Astrocyte (in vitro differentiated cells and primary cell): Measurements from ENCODE around the gene COL23A1. TPM values are rescaled to one million over a fixed set of nuclear protein-coding genes. Genes with fewer than 3 reads are reported as not detected.

Experiments
- DNase-seq: peaks from one replicate; pipeline ENCODE4 v3.0.0-alpha.2; 2010; ENCODE audit warnings: low read depth
- FAIRE-seq: peaks from 2 replicates; lab custom pipeline; 2011; peaks lifted over from hg19 to GRCh38; lab: Jason Lieb, UNC
- H2AFZ ChIP-seq: 2 replicates; pipeline ENCODE4 v1.6.0; 2012; ENCODE audit warnings: low read depth, low read length, inconsistent platforms
- H3K27ac ChIP-seq: 2 replicates; pipeline ENCODE4 v1.5.1; 2011; ENCODE audit warnings: low read depth, low read length, inconsistent platforms
- H3K27me3 ChIP-seq: 2 replicates; pipeline ENCODE4 v1.6.0; 2011; ENCODE audit warnings: low read length, inconsistent platforms; ENCODE audit not compliant: insufficient read depth
- H3K36me3 ChIP-seq: 2 replicates; pipeline ENCODE4 v1.5.1; 2011; ENCODE audit warnings: low read length, inconsistent platforms; ENCODE audit not compliant: insufficient read depth
- H3K4me1 ChIP-seq: 2 replicates; pipeline ENCODE4 v1.5.1; 2011; ENCODE audit warnings: low read length, inconsistent platforms; ENCODE audit not compliant: insufficient read depth
- H3K4me2 ChIP-seq: 2 replicates; pipeline ENCODE4 v1.6.0; 2012; ENCODE audit warnings: low read length, inconsistent platforms
- H3K4me3 ChIP-seq: 2 replicates; pipeline ENCODE4 v1.5.1; 2011; ENCODE audit warnings: low read depth, mild to moderate bottlenecking, low read length, inconsistent platforms; ENCODE audit not compliant: insufficient read depth
- H3K79me2 ChIP-seq: 2 replicates; pipeline ENCODE4 v1.6.0; 2012; ENCODE audit warnings: mild to moderate bottlenecking, low read length, inconsistent platforms; ENCODE audit not compliant: insufficient read depth
- H3K9ac ChIP-seq: 2 replicates; pipeline ENCODE4 v1.6.0; 2012; ENCODE audit warnings: mild to moderate bottlenecking, low read length, inconsistent platforms
- H3K9me3 ChIP-seq: 2 replicates; pipeline ENCODE4 v1.5.1; 2012; ENCODE audit warnings: low read depth, mild to moderate bottlenecking, low read length, inconsistent platforms; ENCODE audit not compliant: insufficient read depth
- H4K20me1 ChIP-seq: 2 replicates; pipeline ENCODE4 v1.6.0; 2012; ENCODE audit warnings: low read length, inconsistent platforms; ENCODE audit not compliant: insufficient read depth
- H3K27ac Mint-ChIP-seq: one replicate; pipeline ENCODE4 v1.8.0; 2021; ENCODE audit warnings: mild to moderate bottlenecking, mixed read lengths; ENCODE audit not compliant: unreplicated experiment
- H3K27me3 Mint-ChIP-seq: one replicate; pipeline ENCODE4 v1.8.0; 2021; ENCODE audit warnings: low read depth, mixed read lengths; ENCODE audit not compliant: unreplicated experiment
- H3K36me3 Mint-ChIP-seq: one replicate; pipeline ENCODE4 v1.8.0; 2021; ENCODE audit warnings: low read depth, mixed read lengths; ENCODE audit not compliant: unreplicated experiment
- H3K4me1 Mint-ChIP-seq: one replicate; pipeline ENCODE4 v1.8.0; 2021; ENCODE audit warnings: low read depth, mixed read lengths; ENCODE audit not compliant: unreplicated experiment
- H3K4me3 Mint-ChIP-seq: one replicate; pipeline ENCODE4 v1.8.0; 2021; ENCODE audit warnings: mild to moderate bottlenecking, moderate library complexity, mixed read lengths; ENCODE audit not compliant: unreplicated experiment
- H3K9me3 Mint-ChIP-seq: one replicate; pipeline ENCODE4 v1.8.0; 2021; ENCODE audit warnings: mild to moderate bottlenecking, mixed read lengths; ENCODE audit not compliant: unreplicated experiment
- EZH2 ChIP-seq: IDR thresholded peaks from 2 replicates; pipeline ENCODE4 v1.6.1; 2012; ENCODE audit warnings: mild to moderate bottlenecking, low read length, inconsistent platforms; ENCODE audit not compliant: insufficient read depth
- total RNA-seq: library from RNA; stranded (reverse); gene quantifications from 2 replicates; pipeline ENCODE4 v1.2.1, GENCODE V29; 2021
- TF ChIP-seq, protein P1 (sequence below): IDR thresholded peaks from 2 replicates; pipeline ENCODE4 v1.5.1; 2011; ENCODE audit warnings: low read depth, mild to moderate bottlenecking, inconsistent platforms, low read length, moderate library complexity; ENCODE audit not compliant: insufficient read depth

COL23A1 gene
- total RNA-seq, 1 donor from 2014 or later, result 0.16 TPM

DNA sequence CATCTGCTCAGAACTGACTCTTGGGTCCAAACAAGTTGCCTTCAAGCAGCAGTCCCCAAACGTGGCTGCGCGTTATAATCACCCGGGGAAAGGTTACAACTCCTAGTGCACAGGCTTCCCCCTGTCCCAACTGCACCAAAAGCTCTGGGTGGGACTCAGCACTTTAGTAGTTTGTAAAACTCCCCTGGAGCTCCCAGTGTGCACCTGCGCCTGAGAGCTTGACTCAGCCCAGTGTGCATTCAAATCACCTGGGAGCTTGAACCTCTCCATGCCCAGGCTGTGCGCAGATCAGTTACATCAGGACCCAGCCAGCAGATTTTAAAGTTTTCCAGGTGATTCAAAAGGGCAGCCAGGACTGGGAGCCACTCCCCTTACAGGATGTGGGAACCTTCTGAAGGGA, 151.4 kb downstream of the COL23A1 start:
- H3K27me3 Mint-ChIP-seq, result peaks cover 47% of the 10 kb centered on the region
- no peaks in the 10 kb centered on the region for H3K79me2 ChIP-seq
- no peaks in the 10 kb centered on the region for H3K36me3 ChIP-seq
- no peak for TF ChIP-seq EZH2
- H3K9me3 ChIP-seq, result no peaks in the 10 kb centered on the region
- H2AFZ ChIP-seq, result no peak overlapping the region
- H3K4me3 ChIP-seq, result no peak overlapping the region
- H3K4me1 Mint-ChIP-seq, result no peaks in the 10 kb centered on the region
- DNase-seq (no peak), FAIRE-seq (no peak)
- no peak overlapping the region for H3K27ac Mint-ChIP-seq
- peaks cover 3% of the 10 kb centered on the region for H3K9me3 Mint-ChIP-seq
- no peak overlapping the region for H3K9ac ChIP-seq
- no peaks in the 10 kb centered on the region for H3K27me3 ChIP-seq
- H3K4me2 ChIP-seq, result no peak overlapping the region
- H3K4me1 ChIP-seq, result no peaks in the 10 kb centered on the region
- no peaks in the 10 kb centered on the region for H4K20me1 ChIP-seq
- H3K36me3 Mint-ChIP-seq, result no peaks in the 10 kb centered on the region
- no peak overlapping the region for H3K27ac ChIP-seq
- no peak overlapping the region for H3K4me3 Mint-ChIP-seq

DNA sequence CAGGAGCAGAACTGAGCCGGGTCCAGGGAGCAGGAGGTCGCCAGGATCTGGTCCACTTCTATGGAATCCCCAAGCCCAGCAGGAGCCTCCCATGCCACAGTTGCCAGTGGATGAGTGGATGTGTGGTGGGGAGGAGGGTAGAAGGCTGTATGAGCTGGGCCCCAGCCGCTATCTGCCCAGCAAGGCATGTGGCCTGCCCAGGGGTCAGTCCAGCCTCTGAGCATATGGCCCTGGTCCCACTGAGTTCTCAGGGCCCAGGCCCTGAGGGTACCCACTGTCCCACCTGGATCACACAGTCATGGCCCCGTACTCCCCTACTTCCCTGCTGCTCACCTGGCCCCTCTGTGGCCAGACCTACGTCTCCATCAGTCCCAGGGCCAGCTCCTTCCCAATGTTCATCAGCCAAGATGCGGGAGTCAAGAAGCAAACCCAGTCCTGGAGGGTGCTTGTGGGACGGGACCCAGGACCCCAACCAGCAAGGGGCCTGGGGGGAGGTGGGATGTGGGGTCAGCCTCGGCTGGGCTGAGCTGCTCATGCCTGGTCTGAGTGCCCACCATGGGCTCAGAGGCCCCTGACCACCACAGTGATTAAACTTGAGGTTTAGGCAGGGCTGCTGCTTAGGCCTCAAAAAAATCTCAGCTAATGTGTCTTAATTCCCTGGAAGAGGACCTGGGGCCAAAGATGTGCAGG, 152.7 kb downstream of the COL23A1 start:
- Histone ChIP-seq H4K20me1 (no peaks in the 10 kb centered on the region), H3K27me3 (no peaks in the 10 kb centered on the region), H3K27ac (no peak overlapping the region), H2AFZ (no peak overlapping the region), H3K4me2 (no peak overlapping the region), H3K4me3 (no peak overlapping the region), H3K9me3 (no peaks in the 10 kb centered on the region), H3K9ac (no peak overlapping the region), H3K36me3 (no peaks in the 10 kb centered on the region), H3K4me1 (no peaks in the 10 kb centered on the region), H3K79me2 (no peaks in the 10 kb centered on the region)
- Mint-ChIP-seq H3K4me3 (no peak overlapping the region), H3K4me1 (no peaks in the 10 kb centered on the region), H3K36me3 (no peaks in the 10 kb centered on the region), H3K27ac (no peak overlapping the region), H3K27me3 (peaks cover 55% of the 10 kb centered on the region), H3K9me3 (peaks cover 3% of the 10 kb centered on the region)
- no peak for DNase-seq
- TF ChIP-seq, protein P1, sequence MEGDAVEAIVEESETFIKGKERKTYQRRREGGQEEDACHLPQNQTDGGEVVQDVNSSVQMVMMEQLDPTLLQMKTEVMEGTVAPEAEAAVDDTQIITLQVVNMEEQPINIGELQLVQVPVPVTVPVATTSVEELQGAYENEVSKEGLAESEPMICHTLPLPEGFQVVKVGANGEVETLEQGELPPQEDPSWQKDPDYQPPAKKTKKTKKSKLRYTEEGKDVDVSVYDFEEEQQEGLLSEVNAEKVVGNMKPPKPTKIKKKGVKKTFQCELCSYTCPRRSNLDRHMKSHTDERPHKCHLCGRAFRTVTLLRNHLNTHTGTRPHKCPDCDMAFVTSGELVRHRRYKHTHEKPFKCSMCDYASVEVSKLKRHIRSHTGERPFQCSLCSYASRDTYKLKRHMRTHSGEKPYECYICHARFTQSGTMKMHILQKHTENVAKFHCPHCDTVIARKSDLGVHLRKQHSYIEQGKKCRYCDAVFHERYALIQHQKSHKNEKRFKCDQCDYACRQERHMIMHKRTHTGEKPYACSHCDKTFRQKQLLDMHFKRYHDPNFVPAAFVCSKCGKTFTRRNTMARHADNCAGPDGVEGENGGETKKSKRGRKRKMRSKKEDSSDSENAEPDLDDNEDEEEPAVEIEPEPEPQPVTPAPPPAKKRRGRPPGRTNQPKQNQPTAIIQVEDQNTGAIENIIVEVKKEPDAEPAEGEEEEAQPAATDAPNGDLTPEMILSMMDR, result no peak
- TF ChIP-seq EZH2, result no peak
- FAIRE-seq, result no peak

DNA sequence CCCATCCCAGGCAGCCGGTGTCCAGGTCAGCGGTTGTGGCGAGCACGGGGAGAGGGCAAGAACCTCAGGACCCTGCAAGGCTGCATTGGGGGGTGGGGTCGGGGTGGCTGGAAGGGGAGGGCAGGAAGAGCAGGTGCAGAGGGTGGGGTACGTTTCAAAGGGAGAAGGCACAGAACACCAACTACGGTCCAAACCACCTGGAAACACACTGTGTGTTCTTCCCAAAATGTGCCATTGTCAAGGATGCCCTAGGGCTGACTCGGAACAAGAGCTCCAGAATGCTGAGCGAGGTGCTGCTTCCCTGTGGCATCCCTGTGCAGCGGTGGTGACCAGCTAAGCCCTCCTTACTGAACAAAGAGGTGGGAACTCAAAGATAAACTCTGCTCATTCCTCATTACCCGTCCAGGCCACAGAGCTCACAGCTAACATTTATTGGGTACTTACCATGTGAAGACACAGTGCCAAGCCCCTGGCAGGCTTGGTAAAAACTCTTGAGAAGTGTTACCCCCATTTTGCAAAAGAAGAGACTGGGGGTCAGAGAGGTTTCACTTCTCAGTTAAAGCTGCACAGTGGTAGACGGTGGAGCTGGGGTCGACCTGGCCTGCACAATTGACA, 153.8 kb downstream of the COL23A1 start:
- H2AFZ ChIP-seq, result no peak overlapping the region
- no peaks in the 10 kb centered on the region for H3K36me3 ChIP-seq
- Mint-ChIP-seq H3K4me3 (no peak overlapping the region), H3K27me3 (peaks cover 51% of the 10 kb centered on the region), H3K27ac (no peak overlapping the region), H3K9me3 (peaks cover 3% of the 10 kb centered on the region), H3K36me3 (no peaks in the 10 kb centered on the region), H3K4me1 (peaks cover 4% of the 10 kb centered on the region)
- H3K4me2 ChIP-seq, result no peak overlapping the region
- no peaks in the 10 kb centered on the region for H3K4me1 ChIP-seq
- FAIRE-seq, result no peak
- no peaks in the 10 kb centered on the region for H3K79me2 ChIP-seq
- H3K27me3 ChIP-seq, result no peaks in the 10 kb centered on the region
- TF ChIP-seq EZH2, result no peak
- H3K9ac ChIP-seq, result no peak overlapping the region
- DNase-seq, result no peak
- no peak overlapping the region for H3K27ac ChIP-seq
- no peaks in the 10 kb centered on the region for H3K9me3 ChIP-seq
- H4K20me1 ChIP-seq, result no peaks in the 10 kb centered on the region
- no peak overlapping the region for H3K4me3 ChIP-seq
